ENCODE results near the gene SHTN1. TPM values are rescaled to one million over a fixed set of nuclear protein-coding genes. Genes with fewer than 3 reads are reported as not detected.

The SHTN1 gene
- total RNA-seq, 3 donors from 2014 or later (not counting 1 experiment from before 2014, with no cell fraction given): 0.88 to 1.4 (median 1.1) TPM

- no peak for DNase-seq
Observed at GRCh38 chr10:116899626-116900025, 105.4 kb downstream of the SHTN1 start.

GRCh38 chr10:116893686-116894037, 111.3 kb downstream of the SHTN1 start:
- Histone ChIP-seq H3K36me3 (ENCODE audit: control insufficient read depth, insufficient read depth, low read length) (no peaks in the 10 kb centered on the region), H3K27ac (ENCODE audit: low read length) (no peak overlapping the region), H3K27me3 (ENCODE audit: control insufficient read depth, insufficient read depth, low read length) (peaks cover 2% of the 10 kb centered on the region), H3K4me1 (ENCODE audit: control insufficient read depth, insufficient read depth, low read length) (no peaks in the 10 kb centered on the region), H3K4me3 (ENCODE audit: low read length) (no peak overlapping the region), H3K9me3 (ENCODE audit: control insufficient read depth, insufficient read depth, low read length) (no peaks in the 10 kb centered on the region)
- TF ChIP-seq CTCF (IDR thresholded peaks at IDR 0.05): no peak
- Mint-ChIP-seq H3K9me3 (no peaks in the 10 kb centered on the region), H3K4me3 (no peak overlapping the region), H3K4me1 (no peaks in the 10 kb centered on the region), H3K27me3 (ENCODE audit: low read depth in 2 of 2) (peaks cover 11 to 20% of the 10 kb centered on the region in 2 donors), H3K36me3 (no peaks in the 10 kb centered on the region), H3K27ac (no peak overlapping the region)
- no peak for ATAC-seq
- intact Hi-C loops (cut with micrococcal nuclease): no loop called here
- no peak for DNase-seq

More at GRCh38 chr10:116899626-116900025, 105.4 kb downstream of the SHTN1 start:
- Histone ChIP-seq H3K4me1 (ENCODE audit: control insufficient read depth, insufficient read depth, low read length) (no peaks in the 10 kb centered on the region), H3K36me3 (ENCODE audit: control insufficient read depth, insufficient read depth, low read length) (no peaks in the 10 kb centered on the region), H3K27me3 (ENCODE audit: control insufficient read depth, insufficient read depth, low read length) (no peaks in the 10 kb centered on the region), H3K27ac (ENCODE audit: low read length) (no peak overlapping the region), H3K4me3 (ENCODE audit: low read length) (no peak overlapping the region), H3K9me3 (ENCODE audit: control insufficient read depth, insufficient read depth, low read length) (no peaks in the 10 kb centered on the region)
- H3K27me3 Mint-ChIP-seq (ENCODE audit: low read depth in 2 of 2): no peaks in the 10 kb centered on the region
- no peak overlapping the region for H3K4me3 Mint-ChIP-seq
- no peaks in the 10 kb centered on the region for H3K36me3 Mint-ChIP-seq
- H3K27ac Mint-ChIP-seq: no peak overlapping the region
- no peaks in the 10 kb centered on the region for H3K4me1 Mint-ChIP-seq
- H3K9me3 Mint-ChIP-seq: peaks cover 0 to 2% of the 10 kb centered on the region in 2 donors
- no peak for TF ChIP-seq CTCF (IDR thresholded peaks at IDR 0.05)
- intact Hi-C loops (cut with micrococcal nuclease): no loop called here
- WGBS (ENCODE audit: insufficient coverage): 92% methylated on average over 3 of the region's 4 CpGs
- no peak for ATAC-seq

GRCh38 chr10:116892907-116893685, 111.9 kb downstream of the SHTN1 start:
- Histone ChIP-seq H3K27ac (ENCODE audit: low read length) (no peak overlapping the region), H3K27me3 (ENCODE audit: control insufficient read depth, insufficient read depth, low read length) (peaks cover 2% of the 10 kb centered on the region), H3K4me3 (ENCODE audit: low read length) (no peak overlapping the region), H3K36me3 (ENCODE audit: control insufficient read depth, insufficient read depth, low read length) (no peaks in the 10 kb centered on the region), H3K9me3 (ENCODE audit: control insufficient read depth, insufficient read depth, low read length) (no peaks in the 10 kb centered on the region), H3K4me1 (ENCODE audit: control insufficient read depth, insufficient read depth, low read length) (no peaks in the 10 kb centered on the region)
- no peak for TF ChIP-seq CTCF (IDR thresholded peaks at IDR 0.05)
- no peaks in the 10 kb centered on the region for H3K4me1 Mint-ChIP-seq
- intact Hi-C loops (cut with micrococcal nuclease): no loop called here
- no peak overlapping the region for H3K4me3 Mint-ChIP-seq
- H3K27me3 Mint-ChIP-seq (ENCODE audit: low read depth in 2 of 2): peaks cover 11 to 20% of the 10 kb centered on the region in 2 donors
- no peak for DNase-seq
- H3K36me3 Mint-ChIP-seq: no peaks in the 10 kb centered on the region
- H3K27ac Mint-ChIP-seq: no peak overlapping the region
- ATAC-seq: no peak
- WGBS (ENCODE audit: insufficient coverage): 24% methylated on average over 6 of the region's 11 CpGs
- H3K9me3 Mint-ChIP-seq: no peaks in the 10 kb centered on the region

- H3K27ac Mint-ChIP-seq: no peak overlapping the region
- no peaks in the 10 kb centered on the region for H3K9me3 Mint-ChIP-seq
- no peaks in the 10 kb centered on the region for H3K4me1 Mint-ChIP-seq
- DNase-seq: no peak
- H3K9me3 ChIP-seq (ENCODE audit: control insufficient read depth, insufficient read depth, low read length): no peaks in the 10 kb centered on the region
- WGBS (ENCODE audit: insufficient coverage): 13% methylated on average over 6 of the region's 7 CpGs
- H3K4me1 ChIP-seq (ENCODE audit: control insufficient read depth, insufficient read depth, low read length): no peaks in the 10 kb centered on the region
- intact Hi-C loops (cut with micrococcal nuclease): no loop called here
- no peak overlapping the region for H3K4me3 Mint-ChIP-seq
- H3K27ac ChIP-seq (ENCODE audit: low read length): no peak overlapping the region
- no peaks in the 10 kb centered on the region for H3K36me3 ChIP-seq (ENCODE audit: control insufficient read depth, insufficient read depth, low read length)
- H3K4me3 ChIP-seq (ENCODE audit: low read length): no peak overlapping the region
- no peak for ATAC-seq
- H3K27me3 ChIP-seq (ENCODE audit: control insufficient read depth, insufficient read depth, low read length): peaks cover 2% of the 10 kb centered on the region
- H3K27me3 Mint-ChIP-seq (ENCODE audit: low read depth in 2 of 2): peaks cover 11 to 20% of the 10 kb centered on the region in 2 donors
- no peaks in the 10 kb centered on the region for H3K36me3 Mint-ChIP-seq
- no peak for TF ChIP-seq CTCF (IDR thresholded peaks at IDR 0.05)
Observed at GRCh38 chr10:116891208-116891607, 113.8 kb downstream of the SHTN1 start.

All from natural killer cell (primary cell).